Liver (tissue), 3 donors: Measurements from ENCODE around the gene PARD3B.

Experiments used
- CTCF ChIP-seq: fragments of 150-350 bp; IDR thresholded peaks from 2 replicates; pipeline ENCODE4 v1.5.1; 2017; ENCODE audit warnings: improper control_type of control experiment, low read depth, low read length; ENCODE audit not compliant: missing input control
- FOXA1 ChIP-seq: IDR thresholded peaks from 2 replicates; pipeline ENCODE4 v1.6.1; 2016; ENCODE audit warnings: antibody characterized with exemption
- GABPA ChIP-seq, 2 donors: IDR thresholded peaks in 1 of 2; conservative IDR thresholded peaks in 1 of 2; 2 replicates each; pipeline ENCODE4 v1.6.1; 2016; ENCODE audit warnings: antibody characterized with exemption in 2 of 2, mild to moderate bottlenecking in 1 of 2, moderate library complexity in 1 of 2
- HNF4G ChIP-seq: IDR thresholded peaks from 2 replicates; pipeline ENCODE4 v1.6.1; 2016; ENCODE audit warnings: antibody characterized with exemption
- JUND ChIP-seq, 2 donors: IDR thresholded peaks; 2 replicates each; pipeline ENCODE4 v1.6.1; 2016; ENCODE audit warnings: antibody characterized with exemption in 2 of 2
- MAX ChIP-seq: IDR thresholded peaks from 2 replicates; pipeline ENCODE4 v1.6.1; 2016; ENCODE audit warnings: antibody characterized with exemption
- RAD21 ChIP-seq, 2 donors: IDR thresholded peaks; 2 replicates each; pipeline ENCODE4 v1.6.1; 2016; ENCODE audit warnings: antibody characterized with exemption in 2 of 2, mild to moderate bottlenecking in 2 of 2
- REST ChIP-seq: IDR thresholded peaks from 2 replicates; pipeline ENCODE4 v1.6.1; 2016; ENCODE audit warnings: antibody characterized with exemption, mild to moderate bottlenecking
- SP1 ChIP-seq: IDR thresholded peaks from 2 replicates; pipeline ENCODE4 v1.6.1; 2018; ENCODE audit warnings: antibody characterized with exemption, mild to moderate bottlenecking
- TAF1 ChIP-seq: conservative IDR thresholded peaks from 2 replicates; pipeline ENCODE4 v1.6.1; 2016; ENCODE audit warnings: antibody characterized with exemption, mild to moderate bottlenecking
- YY1 ChIP-seq: IDR thresholded peaks from 2 replicates; pipeline ENCODE4 v1.6.1; 2016; ENCODE audit warnings: antibody characterized with exemption, mild to moderate bottlenecking
- ZBTB33 ChIP-seq: IDR thresholded peaks from 2 replicates; pipeline ENCODE4 v1.6.1; 2016; ENCODE audit warnings: antibody characterized with exemption
- donor health status: healthy.
- donor health status: healthy.

GRCh38 chr2:204897561-204897960 lies 352.3 kb downstream of the PARD3B start:
- TF ChIP-seq MAX (no peak), CTCF (no peak), SP1 (no peak), TAF1 (no peak), REST (no peak), FOXA1 (no peak), YY1 (no peak), GABPA (IDR thresholded peaks at IDR 0.05 in 1 of 2, conservative IDR thresholded peaks at IDR 0.05 in 1 of 2) (no peak), HNF4G (no peak), RAD21 (IDR thresholded peaks at IDR 0.05) (no peak), ZBTB33 (no peak), JUND (IDR thresholded peaks at IDR 0.05) (no peak)
